Measurements from ENCODE around the gene SSBP4.
A peak's percentile ranks its signal among the peaks of the same experiment; 100 is the strongest.
"Not testable (repeated sequence)": the region's sequence is repeated elsewhere in the genome, so short reads cannot be mapped to it uniquely, and the experiment has no call there.

The SSBP4 gene

GRCh38 chr19:18393836-18394235 lies 25.4 kb upstream of the SSBP4 start:
- DNase-seq (ENCODE audit: low spot score) = no peak

- no peak for DNase-seq (ENCODE audit: low spot score)
These were observed 22.5 kb upstream of the SSBP4 start for GRCh38 chr19:18396471-18397241.

GRCh38 chr19:18397242-18398202 lies 21.7 kb upstream of the SSBP4 start, which contains the start of gene LRRC25:
LRRC25 (minus strand) TSS chr19:18397622; CDS start chr19:18396963, 659 bp downstream.
- no peak for DNase-seq (ENCODE audit: low spot score)

GRCh38 chr19:18399008-18399407 lies 20.2 kb upstream of the SSBP4 start:
- no peak for DNase-seq (ENCODE audit: low spot score)

DNA sequence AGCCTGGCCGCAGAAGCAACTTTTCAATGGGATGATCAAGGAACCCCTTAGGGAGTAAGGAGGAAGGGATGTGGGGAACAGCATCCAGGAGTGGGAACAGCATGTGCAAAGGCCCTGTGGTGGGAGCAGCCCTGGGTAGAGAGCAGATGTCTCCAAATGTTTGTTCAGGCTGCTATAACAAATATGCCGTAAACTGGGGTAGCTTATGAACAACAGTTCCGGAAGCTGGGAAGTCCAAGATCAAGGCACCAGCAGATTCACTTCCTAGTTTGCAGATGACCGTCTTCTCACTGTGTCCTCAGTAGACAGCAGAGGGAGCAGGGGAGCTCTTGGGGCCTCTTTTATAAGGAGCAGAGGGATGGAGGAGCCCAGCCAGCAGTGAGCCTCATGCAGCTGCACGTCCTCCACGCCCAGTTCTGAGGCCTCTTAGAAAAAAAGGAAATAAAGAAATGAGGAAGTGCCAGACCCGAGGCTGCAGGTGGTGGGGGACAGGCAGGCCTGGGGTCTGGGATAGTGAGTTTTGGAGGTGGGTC lies 17.6 kb upstream of the SSBP4 start:
- no peak for DNase-seq (ENCODE audit: low spot score)

GRCh38 chr19:18402455-18403248 lies 16.5 kb upstream of the SSBP4 start:
- DNase-seq (ENCODE audit: low spot score) = not testable (repeated sequence)

- not testable (repeated sequence) for DNase-seq (ENCODE audit: low spot score)
These were observed 13.4 kb upstream of the SSBP4 start for GRCh38 chr19:18405754-18406153.

DNA sequence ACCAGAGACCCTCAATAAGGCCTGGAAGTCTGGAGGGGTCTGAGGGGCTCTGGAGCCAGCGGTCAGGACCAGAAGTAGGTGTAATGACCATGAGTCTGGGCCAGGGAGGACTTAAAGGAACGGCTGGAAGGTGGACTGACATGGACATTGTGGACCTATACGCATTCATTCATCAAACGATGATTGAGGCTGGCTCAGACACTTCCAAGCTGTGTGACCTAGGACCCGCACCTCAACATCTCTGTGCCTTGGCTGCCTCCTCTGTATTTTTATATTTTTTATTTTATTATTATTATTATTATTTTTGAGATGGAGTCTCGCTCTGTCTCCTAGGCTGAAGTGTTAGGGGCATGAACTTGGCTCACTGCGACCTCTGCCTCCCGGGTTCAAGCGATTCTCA lies 12.4 kb upstream of the SSBP4 start:
- DNase-seq (ENCODE audit: low spot score) = no peak

DNA sequence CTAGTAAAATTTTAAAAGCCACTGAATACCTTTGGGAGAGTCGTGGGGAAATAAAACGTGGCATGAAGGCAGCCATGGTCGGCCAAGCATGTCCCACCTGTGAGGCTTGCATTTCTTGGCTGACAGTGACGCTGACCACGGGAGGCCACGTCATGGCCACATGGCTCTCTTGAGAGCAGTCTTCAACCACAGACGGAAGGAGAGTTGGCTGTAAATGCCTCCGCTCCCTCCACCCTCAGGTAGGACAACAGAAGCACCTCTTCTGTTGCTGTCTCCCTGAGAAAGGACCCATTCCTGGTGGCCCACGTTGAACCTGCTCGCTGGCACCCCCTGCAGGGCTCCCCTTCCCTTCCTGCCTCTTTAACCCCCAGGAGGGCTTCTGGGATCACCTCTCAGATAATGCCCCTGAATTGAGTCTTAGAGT lies 11.1 kb upstream of the SSBP4 start:
- DNase-seq (ENCODE audit: low spot score) = no peak

- DNase-seq (ENCODE audit: low spot score) = no peak
These were observed 6.5 kb upstream of the SSBP4 start for GRCh38 chr19:18412610-18413239.

- no peak for DNase-seq (ENCODE audit: low spot score)
These were observed 4.6 kb upstream of the SSBP4 start for GRCh38 chr19:18414504-18415177.

GRCh38 chr19:18415178-18415867 lies 3.9 kb upstream of the SSBP4 start:
- DNase-seq (ENCODE audit: low spot score) = no peak

DNA sequence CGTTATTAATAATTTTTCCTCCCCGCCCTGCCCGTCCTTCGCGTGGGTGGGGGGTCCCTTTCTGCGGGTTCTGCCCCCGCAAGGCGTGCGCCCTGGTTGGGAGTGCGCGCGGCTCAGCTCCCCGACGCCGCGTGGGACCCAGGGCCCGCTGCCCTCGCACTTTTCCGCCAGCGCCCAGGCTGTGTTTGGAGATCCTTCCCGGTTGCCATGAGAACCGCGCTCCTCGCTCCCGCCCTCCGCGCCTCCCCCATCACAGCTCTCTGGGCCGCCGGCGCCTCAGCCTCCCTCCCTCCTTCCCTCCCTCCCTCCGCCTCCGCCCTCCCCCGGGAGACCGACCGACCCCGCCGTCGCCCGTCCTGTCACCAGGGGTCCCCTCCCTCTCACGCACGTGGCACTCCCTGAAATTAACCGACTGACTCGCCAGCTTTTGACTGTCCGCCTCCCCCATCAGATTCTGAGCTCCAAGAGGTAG lies 2.4 kb upstream of the SSBP4 start:
- DNase-seq (ENCODE audit: low spot score) = peak; percentile 91

- peak; percentile 95 for DNase-seq (ENCODE audit: low spot score)
These were observed 1.8 kb upstream of the SSBP4 start for GRCh38 chr19:18417250-18418028.

DNA sequence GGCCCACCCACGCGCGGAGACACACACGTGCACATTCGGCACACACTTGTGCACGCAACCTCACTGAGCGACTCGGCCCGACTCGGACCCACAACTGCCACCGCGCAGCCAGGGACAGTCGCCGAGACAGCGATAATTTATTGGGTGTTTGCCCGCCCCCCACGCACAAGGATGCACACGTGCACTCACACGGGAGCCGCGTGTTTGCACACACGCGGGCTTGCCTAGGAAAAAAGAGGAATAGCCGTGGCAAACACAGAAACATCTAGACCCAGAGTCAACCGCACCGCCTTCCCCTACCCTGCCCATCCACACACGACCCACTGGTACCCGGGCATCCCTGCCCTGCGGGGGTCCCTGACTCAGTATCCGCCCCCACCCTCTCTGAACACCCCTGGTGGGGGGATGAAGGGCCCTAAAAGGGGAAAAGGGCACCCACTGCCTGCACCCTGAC lies 1.1 kb upstream of the SSBP4 start:
- DNase-seq (ENCODE audit: low spot score) = no peak

DNA sequence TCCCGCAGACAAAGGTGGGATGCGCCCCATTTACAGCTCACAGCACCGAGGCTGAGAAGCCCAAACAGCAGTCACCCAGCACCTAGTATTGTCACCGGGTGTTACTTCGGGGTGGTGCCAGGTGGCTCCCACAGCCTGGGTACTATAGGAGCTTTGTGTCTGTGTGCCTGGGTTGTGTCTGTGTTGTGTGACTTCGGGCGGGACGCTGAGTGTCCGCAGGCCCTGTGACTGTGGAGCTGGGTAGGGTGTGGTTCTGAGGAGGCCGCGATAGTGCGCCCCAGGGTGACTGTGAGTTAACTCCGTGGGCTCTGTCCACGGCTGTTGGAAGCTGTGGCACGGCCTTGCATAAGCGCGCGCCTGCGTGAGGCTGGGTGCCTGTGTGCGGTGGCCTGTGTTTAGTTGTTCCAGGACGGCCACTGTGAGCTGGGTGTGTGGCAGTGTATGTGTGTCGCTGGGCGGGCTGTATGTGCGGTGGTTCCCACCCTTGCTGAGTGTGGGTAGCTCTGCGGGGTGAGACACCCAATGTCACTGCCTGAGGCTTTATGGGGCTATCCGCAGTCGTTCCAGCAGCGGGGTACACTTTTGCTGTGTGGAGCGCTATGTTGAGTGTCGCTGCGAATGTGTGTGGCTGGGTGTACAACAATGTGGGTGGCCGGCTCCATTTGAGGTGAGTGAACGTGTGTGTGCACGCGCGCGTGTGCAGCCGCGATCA lies 559 bp upstream of the SSBP4 start:
- peak; percentile 51 for DNase-seq (ENCODE audit: low spot score)

DNA sequence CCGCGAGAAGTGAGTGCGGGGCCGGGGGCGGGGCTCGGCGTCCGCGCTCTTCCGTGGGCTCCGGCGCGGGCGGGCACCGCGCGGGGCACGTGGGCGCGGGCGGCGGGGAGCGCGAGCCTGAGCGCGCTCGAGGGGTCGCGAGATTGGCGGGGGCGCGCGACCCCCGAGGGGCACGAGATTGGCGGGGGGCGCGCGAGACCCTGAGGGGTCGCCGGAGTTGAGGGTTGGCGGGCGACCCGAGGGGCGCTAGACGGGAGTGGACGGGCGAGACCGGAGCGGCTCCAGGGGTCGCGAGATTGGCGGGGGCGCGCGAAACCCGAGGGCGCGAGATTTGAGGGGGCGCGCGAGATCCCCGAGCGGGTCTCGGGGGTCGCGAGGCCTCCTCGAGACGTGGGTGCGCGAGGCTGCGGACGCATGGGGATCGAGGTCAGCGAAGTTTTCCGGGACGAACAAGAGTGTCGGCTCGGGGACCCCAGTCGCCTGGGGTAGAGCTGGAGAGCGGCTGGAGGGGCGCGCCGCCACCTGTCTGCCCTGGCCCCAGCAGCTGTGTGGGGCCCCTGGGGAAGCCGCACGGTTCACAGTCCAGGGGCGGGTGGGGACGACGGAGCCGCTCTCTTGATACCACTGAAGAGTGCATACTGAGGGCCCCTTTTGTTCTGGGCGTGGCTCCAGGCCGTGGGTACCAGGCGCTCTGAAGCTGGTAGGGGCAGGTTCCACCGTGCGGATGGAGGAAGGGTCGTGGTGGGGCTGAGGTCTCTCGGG lies 682 bp downstream of the SSBP4 start:
- peak; percentile 82 for DNase-seq (ENCODE audit: low spot score)

DNA sequence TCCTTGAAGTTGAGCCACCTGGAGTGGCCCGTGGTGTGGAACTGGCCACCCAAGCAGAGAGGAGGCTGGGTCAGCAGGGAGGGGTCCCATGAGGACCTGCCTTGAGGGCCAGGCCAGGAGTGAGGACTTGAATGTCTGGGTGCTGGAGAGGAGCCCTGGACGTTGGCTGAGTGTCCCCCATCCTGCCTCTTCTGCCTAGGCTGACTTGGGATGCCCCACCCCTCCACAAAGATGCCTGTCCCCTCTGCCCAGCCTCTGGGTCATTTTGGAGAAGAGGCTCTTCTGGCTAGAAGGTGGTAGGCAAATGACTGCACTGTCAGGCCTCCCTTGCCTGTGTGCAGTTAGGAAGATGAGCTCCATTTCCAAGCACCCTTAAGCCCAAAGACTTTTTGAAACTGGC lies 1.7 kb downstream of the SSBP4 start:
- no peak for DNase-seq (ENCODE audit: low spot score)

All from HuH-7.5 (cell line).